GM10266 (cell line): Measurements from ENCODE around the gene MYBPC1.

Source experiments
- DNase-seq: peaks from one replicate; pipeline ENCODE4 v3.0.0; 2012; ENCODE audit errors: extremely low spot score
- TF ChIP-seq, protein P1 (sequence below): IDR thresholded peaks from 2 replicates; pipeline ENCODE4 v1.5.1; 2012; ENCODE audit warnings: mild to moderate bottlenecking, low read depth; ENCODE audit not compliant: control insufficient read depth, insufficient read depth; ENCODE audit errors: missing control alignments

The MYBPC1 gene

DNA sequence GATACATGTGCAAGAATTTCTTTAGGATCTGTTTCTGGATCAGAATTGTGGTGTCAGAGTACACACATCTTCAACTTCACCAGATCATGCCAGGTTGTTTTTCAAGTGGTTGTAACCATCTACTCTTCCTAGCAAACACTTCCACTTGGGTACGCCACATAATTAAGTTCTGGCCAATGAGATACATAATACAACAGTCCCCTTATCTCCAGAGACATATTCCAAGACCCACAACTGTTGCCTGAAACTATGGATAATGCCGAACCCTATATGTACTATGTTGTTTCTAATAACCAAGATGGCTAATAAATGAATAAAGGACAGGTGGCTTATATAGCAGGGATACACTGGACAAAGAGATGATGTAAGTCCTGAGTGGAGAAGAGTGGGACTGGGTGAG, 100.2 kb downstream of the MYBPC1 start:
- TF ChIP-seq, protein P1, sequence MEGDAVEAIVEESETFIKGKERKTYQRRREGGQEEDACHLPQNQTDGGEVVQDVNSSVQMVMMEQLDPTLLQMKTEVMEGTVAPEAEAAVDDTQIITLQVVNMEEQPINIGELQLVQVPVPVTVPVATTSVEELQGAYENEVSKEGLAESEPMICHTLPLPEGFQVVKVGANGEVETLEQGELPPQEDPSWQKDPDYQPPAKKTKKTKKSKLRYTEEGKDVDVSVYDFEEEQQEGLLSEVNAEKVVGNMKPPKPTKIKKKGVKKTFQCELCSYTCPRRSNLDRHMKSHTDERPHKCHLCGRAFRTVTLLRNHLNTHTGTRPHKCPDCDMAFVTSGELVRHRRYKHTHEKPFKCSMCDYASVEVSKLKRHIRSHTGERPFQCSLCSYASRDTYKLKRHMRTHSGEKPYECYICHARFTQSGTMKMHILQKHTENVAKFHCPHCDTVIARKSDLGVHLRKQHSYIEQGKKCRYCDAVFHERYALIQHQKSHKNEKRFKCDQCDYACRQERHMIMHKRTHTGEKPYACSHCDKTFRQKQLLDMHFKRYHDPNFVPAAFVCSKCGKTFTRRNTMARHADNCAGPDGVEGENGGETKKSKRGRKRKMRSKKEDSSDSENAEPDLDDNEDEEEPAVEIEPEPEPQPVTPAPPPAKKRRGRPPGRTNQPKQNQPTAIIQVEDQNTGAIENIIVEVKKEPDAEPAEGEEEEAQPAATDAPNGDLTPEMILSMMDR = no peak
- no peak for DNase-seq

DNA sequence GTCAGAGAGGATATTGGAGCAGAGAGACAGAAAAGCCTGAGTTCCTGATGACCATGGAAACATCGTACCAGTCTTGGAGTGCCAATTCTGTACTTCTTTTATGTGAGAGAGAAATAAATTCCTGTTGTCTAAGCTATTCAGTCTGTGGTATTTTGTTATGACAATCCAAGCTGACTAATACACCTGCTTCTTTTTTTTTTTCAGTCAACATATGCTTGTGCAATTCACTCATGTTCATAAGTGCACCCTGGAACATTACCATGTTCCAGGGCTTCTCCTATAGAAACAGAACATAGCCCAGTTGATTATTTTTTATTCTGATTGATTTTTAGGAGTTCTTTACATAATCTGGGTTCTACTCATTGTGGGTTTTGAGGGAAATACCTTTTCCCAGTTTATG, 100.9 kb downstream of the MYBPC1 start:
- TF ChIP-seq, protein P1 = no peak
- DNase-seq = no peak

DNA sequence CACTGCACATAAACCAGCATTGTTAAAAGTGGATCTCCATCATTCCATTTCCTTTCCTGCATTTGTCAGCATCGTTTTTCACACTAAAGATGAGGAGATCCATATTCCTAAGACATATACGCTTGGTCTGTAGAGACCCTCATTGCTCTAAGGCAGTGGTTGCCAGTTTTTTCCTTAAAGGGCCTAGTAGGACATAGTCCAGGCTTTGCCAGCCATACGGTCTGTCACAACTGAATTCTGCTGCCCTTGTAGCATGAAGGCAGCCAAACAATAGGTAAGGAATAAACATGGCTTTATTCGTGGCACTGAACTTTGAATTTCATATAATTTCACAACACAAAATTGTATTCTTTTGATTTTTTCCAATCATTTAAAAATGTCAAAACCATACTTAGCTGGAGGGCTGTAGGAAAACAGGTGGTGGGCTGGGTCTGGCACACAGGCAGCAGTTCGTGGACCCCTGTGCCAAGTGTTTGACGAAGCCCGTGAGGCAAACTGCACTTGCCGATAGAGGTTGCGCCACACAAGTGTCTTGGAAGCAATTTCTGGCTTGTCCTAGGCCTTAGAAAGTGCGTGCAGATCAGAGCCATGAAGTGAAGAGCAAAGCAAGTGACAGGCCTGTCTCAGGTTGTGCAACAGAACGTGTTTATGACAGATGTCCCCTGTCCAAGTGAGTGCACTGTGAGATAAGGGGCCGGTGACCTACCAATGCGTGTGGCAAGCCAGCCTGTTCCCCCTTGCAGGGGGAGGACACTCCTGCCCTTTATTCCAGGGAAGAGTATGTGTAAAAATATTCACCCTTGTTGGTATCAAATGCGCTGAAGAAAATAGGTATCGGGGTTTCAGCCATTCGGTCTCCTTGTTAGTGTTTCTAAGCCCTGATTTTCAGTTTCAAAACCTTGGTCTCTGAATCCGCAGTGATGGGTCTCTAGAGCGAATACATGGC, 101.8 kb downstream of the MYBPC1 start:
- TF ChIP-seq, protein P1 = no peak
- peak; percentile 55 for DNase-seq

DNA sequence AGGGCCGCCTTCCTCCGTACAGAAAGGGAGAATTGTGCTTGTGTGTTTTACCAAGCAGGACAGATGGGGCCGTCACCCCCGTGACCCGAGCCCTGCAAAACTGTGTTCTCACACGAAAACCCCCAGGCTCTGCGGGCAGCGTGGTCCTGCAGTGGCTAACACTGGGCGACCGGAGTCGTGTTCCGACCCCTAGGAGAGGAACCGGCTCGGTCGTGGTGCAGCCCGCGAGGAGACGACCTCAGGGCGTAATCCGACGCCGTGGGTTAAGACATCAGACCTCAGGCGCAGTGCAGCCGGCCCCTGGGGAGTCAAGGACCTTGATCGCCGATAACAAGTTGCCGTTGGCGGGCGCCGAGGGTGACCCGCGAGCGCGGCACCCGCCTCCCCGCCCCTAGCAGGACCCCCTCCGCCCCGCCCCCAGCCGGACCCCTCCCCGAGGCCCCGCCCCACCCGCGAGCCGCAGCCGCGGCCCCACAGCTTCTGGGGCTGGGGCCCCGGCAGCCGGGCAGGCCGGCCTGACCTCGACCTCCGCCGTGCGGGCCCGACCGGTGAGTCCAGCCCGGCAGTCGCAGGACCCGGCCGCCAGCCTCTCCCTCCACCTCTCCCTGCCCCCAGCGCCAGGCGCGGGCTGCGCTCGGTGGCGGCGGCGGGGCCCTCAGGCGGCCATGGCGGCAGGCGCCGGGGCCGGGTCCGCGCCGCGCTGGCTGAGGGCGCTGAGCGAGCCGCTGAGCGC, 102.6 kb downstream of the MYBPC1 start, which contains the start of gene CHPT1:
Gene CHPT1, plus strand, starts transcription at position 444 of the 733 bp plus-strand sequence. Its CDS starts 222 bp downstream, at position 666.
- TF ChIP-seq, protein P1 = no peak
- DNase-seq = peak; percentile 88

DNA sequence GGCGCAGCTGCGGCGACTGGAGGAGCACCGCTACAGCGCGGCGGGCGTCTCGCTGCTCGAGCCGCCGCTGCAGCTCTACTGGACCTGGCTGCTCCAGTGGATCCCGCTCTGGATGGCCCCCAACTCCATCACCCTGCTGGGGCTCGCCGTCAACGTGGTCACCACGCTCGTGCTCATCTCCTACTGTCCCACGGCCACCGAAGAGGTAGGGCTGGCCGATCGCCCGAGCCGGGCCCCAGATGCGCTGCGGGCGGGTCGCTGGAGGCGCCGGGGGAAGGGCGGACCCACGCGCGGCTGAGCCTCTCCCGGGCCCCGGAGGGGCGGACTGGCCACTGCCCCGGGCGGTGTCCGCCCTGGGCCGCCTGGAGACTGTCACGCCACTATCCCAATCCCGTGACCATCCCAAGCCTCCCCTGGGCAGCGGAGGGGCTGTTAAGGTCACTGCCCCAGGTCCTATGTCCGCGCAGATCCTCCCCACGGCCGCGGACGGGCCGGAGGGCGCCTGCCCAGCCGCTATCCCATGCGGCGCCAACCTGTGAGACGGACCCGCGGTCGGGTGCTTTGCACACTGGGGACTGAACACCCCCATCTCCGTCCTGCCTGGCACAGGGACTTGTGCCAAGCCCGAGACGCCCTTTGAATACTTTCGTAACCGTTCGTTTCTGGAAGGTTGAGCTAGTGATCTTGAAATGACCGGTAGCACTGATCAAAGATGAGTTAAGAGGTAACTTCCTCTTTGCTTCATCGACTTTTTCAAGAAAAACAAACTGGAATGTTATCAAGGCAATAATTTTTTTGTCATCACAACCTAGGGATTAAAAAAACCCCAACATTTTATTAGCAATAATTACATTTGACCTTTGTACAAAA, 103.4 kb downstream of the MYBPC1 start:
- TF ChIP-seq, protein P1 = peak; percentile 4
- peak; percentile 44 for DNase-seq

DNA sequence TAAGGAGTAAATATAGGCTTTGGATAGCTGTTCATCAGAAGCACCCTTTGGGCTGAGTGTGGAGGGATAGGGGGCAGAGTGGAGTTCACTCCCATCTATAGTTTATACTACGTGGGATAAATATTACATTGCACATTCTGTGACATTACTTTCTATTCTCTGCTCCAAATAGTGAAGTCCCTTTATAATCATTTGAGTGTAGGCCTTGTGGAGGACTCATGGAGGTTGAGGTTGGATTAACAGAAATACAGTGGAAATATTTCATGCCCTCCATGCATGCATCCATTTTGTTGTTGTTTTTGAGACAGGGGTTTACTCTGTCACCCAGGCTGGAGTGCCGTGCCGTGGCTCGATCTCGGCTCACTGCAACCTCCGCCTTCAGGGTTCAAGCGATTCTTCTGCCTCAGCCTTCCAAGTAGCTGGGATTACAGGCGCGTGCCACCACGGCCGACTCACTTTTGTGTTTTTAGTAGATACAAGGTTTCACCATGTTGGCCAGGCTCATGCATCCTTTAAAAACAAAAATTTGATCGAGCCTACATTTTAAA, 104.1 kb downstream of the MYBPC1 start:
- peak; percentile 32 for DNase-seq
- TF ChIP-seq, protein P1 = peak; percentile 22
